HTERT RPE-1 (cell line): ENCODE measurements around the gene GABARAPL2.
"Not testable (repeated sequence)": the region's sequence is repeated elsewhere in the genome, so short reads cannot be mapped to it uniquely, and the experiment has no call there.

Experiments
- in situ Hi-C: fragments of 300-500 bp; cut with MboI; formaldehyde crosslinking; loops from 4 replicates; pipeline ENCODE4 v1.14.3; 2020; ENCODE audit warnings: low sequenced_read_pairs

Gene GABARAPL2

GRCh38 chr16:75590920-75591843, 25.0 kb downstream of the GABARAPL2 start:
- in situ Hi-C loops = no loop called here

- in situ Hi-C loops = not testable (repeated sequence)
These were observed 25.7 kb downstream of the GABARAPL2 start for GRCh38 chr16:75591927-75592326.

GRCh38 chr16:75593308-75593707, 27.1 kb downstream of the GABARAPL2 start:
- in situ Hi-C loops = no loop called here

GRCh38 chr16:75593825-75594820, 27.9 kb downstream of the GABARAPL2 start:
- in situ Hi-C loops = no loop called here

- in situ Hi-C loops = no loop called here
These were observed 33.5 kb downstream of the GABARAPL2 start for GRCh38 chr16:75599452-75600277.

- in situ Hi-C loops = no loop called here
These were observed 37.1 kb downstream of the GABARAPL2 start for GRCh38 chr16:75603241-75603640.

GRCh38 chr16:75606507-75606906, 40.3 kb downstream of the GABARAPL2 start:
- in situ Hi-C loops = no loop called here

GRCh38 chr16:75614066-75614897, 48.1 kb downstream of the GABARAPL2 start:
- in situ Hi-C loops = no loop called here

- in situ Hi-C loops = no loop called here
These were observed 49.4 kb downstream of the GABARAPL2 start for GRCh38 chr16:75615619-75616018.

GRCh38 chr16:75616521-75617010, 50.4 kb downstream of the GABARAPL2 start:
- in situ Hi-C loops = no loop called here

- in situ Hi-C loops = no loop called here
These were observed 50.9 kb downstream of the GABARAPL2 start for GRCh38 chr16:75617121-75617520.

- in situ Hi-C loops = no loop called here
These were observed 52.6 kb downstream of the GABARAPL2 start for GRCh38 chr16:75618780-75619179.

- in situ Hi-C loops = no loop called here
These were observed 54.4 kb downstream of the GABARAPL2 start for GRCh38 chr16:75620326-75621169.

- in situ Hi-C loops = no loop called here
These were observed 54.9 kb downstream of the GABARAPL2 start for GRCh38 chr16:75621170-75621477.

- in situ Hi-C loops = no loop called here
These were observed 56.8 kb downstream of the GABARAPL2 start, which contains the start of gene ADAT1 for GRCh38 chr16:75622761-75623605. Gene ADAT1 (minus strand): TSS chr16:75623281. CDS start chr16:75620799, 2,482 bp downstream.

GRCh38 chr16:75624921-75625334, 58.7 kb downstream of the GABARAPL2 start:
- in situ Hi-C loops = no loop called here

- in situ Hi-C loops = no loop called here
These were observed 60.6 kb downstream of the GABARAPL2 start for GRCh38 chr16:75626806-75627205.
